Transverse colon (tissue), 4 donors: ENCODE measurements around the gene FKBP6. TPM values are rescaled to one million over a fixed set of nuclear protein-coding genes. Genes with fewer than 3 reads are reported as not detected.

Source experiments
- DNase-seq: peaks from one replicate; pipeline ENCODE4 v3.0.0-alpha.2; 2019
- H3K27ac ChIP-seq, 4 donors: fragments of 200-600 bp; sonication (generic); 2 replicates each; pipeline ENCODE4 v1.5.1; 2016 to 2018; ENCODE audit warnings: inconsistent platforms in 4 of 4
- H3K27me3 ChIP-seq: fragments of 200-600 bp; sonication (generic); 2 replicates; pipeline ENCODE4 v1.5.1; 2017; ENCODE audit warnings: inconsistent platforms
- H3K36me3 ChIP-seq, 4 donors: fragments of 200-600 bp; sonication (generic); 2 replicates each; pipeline ENCODE4 v1.5.1; 2017 to 2019; ENCODE audit warnings: inconsistent platforms in 4 of 4
- H3K4me1 ChIP-seq, 4 donors: fragments of 200-600 bp; sonication (generic); 2 replicates each; pipeline ENCODE4 v1.5.1; 2017 to 2020; ENCODE audit warnings: inconsistent platforms in 4 of 4
- H3K4me3 ChIP-seq, 4 donors: fragments of 200-600 bp; sonication (generic); 1 replicate in 1 of 4; 2 replicates in 3 of 4; pipeline versions ENCODE4 v1.5.1 to v1.6.1; 2017 to 2019; ENCODE audit warnings: inconsistent platforms in 4 of 4
- H3K9me3 ChIP-seq, 2 donors: fragments of 200-600 bp; sonication (generic); 2 replicates each; pipeline ENCODE4 v1.5.1; 2017 to 2019; ENCODE audit warnings: inconsistent platforms in 2 of 2
- CTCF ChIP-seq, 5 experiments: fragments of 200-600 bp in 3 of 5; fragments of 450-650 bp in 2 of 5; sonication (generic) in 3 of 5; IDR thresholded peaks; 1 replicate in 2 of 5; 2 replicates in 3 of 5; pipeline ENCODE4 v1.5.1; 2016 to 2017; ENCODE audit warnings: antibody characterized with exemption in 5 of 5, inconsistent platforms in 3 of 5, mild to moderate bottlenecking in 2 of 5, moderate library complexity in 1 of 5
- EP300 ChIP-seq: sonication (generic); formaldehyde crosslinking; IDR thresholded peaks from one replicate; pipeline ENCODE4 v1.6.1; 2017; ENCODE audit warnings: antibody characterized with exemption, low read depth
- POLR2A ChIP-seq: fragments of 450-650 bp; IDR thresholded peaks from one replicate; pipeline ENCODE4 v1.6.1; 2016; ENCODE audit warnings: antibody characterized with exemption, mild to moderate bottlenecking, moderate library complexity
- POLR2AphosphoS5 ChIP-seq, 3 donors: sonication (generic); formaldehyde crosslinking; IDR thresholded peaks; one replicate each; pipeline ENCODE4 v1.6.1; 2016; ENCODE audit warnings: antibody characterized with exemption in 3 of 3
- WGBS, 2 donors: methylation state at CpG; one replicate each; pipeline ENCODE4 v1.1.5; 2018; ENCODE audit warnings: low coverage in 1 of 2; 5-methylcytosine and 5-hydroxymethylcytosine counted together
- in situ Hi-C, 4 donors: fragments of 200-750 bp; cut with MboI; loops; one replicate each; pipeline versions ENCODE4 v1.15.0 to v1.15.1; 2017; ENCODE audit warnings: low sequenced_read_pairs in 3 of 4, low pct_ligation_motif_present in 1 of 4, low pct_unique_long_range_greater_than_20kb in 1 of 4
- intact Hi-C: fragments of 100-400 bp; cut with DNase I; formaldehyde crosslinking; loops from one replicate; pipeline ENCODE4 v1.15.1; 2023; ENCODE audit warnings: low total_unique reads
- total RNA-seq, 4 donors: library from RNA; depleted of rRNA; stranded (reverse); fragments of >200 nt; gene quantifications; one replicate each; pipeline ENCODE4 v1.1.0, GENCODE V29; 2016

The FKBP6 gene
- total RNA-seq, 4 donors from 2014 or later = not detected

DNA sequence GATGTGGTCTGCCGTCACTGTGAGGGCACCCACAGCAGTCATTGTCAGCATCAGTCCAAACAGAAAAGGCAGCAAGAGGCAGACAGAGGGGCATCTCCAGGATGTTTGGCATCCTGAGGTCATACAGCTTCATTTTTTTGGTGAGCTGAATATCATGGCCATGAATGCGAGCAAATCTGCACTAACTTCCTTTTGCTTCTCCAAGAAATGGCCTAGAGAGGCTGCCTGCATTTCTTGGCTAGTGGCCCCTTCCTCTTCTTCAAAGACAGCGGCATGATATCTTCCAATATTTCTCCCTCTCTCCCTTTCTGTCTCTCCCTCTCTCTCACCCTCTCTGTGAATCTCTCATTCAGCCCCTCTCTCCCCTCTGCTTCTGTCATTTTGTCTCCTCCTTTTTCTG, 24.8 kb downstream of the FKBP6 start:
- Histone ChIP-seq H3K4me1 (peaks cover 0 to 3% (median under 1%) of the 10 kb centered on the region in 4 donors), H3K9me3 (no peaks in the 10 kb centered on the region), H3K27ac (no peak overlapping the region), H3K4me3 (no peak overlapping the region), H3K36me3 (no peaks in the 10 kb centered on the region), H3K27me3 (peaks cover 5% of the 10 kb centered on the region)
- in situ Hi-C loops (no loop called here), intact Hi-C loops (no loop called here)
- no peak for DNase-seq
- no peak for TF ChIP-seq POLR2AphosphoS5 (IDR thresholded peaks at IDR 0.05)
- TF ChIP-seq POLR2A = no peak
- no peak for TF ChIP-seq CTCF (IDR thresholded peaks at IDR 0.05)
- no peak for TF ChIP-seq EP300
- 75 to 100% methylated on average over 1 to 3 of the region's 3 CpGs for WGBS, 2 donors

DNA sequence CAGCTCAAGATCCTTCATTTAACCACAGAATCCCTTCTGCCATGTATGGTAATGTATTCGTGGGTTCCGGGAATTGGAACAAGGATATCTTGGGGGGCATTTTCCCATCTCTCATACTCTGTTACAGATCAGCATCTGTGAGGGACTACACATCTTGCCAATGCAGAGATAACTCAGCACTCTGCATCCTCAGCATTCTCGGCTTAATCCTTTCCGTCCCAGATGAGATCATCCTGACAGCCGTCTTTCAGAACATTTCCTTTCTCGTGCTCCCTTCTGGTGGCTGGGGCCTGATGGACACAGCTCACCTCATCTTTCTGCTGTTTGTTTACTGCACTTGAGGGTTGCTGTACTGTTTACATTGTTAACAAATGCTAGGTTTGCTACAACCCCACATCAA, 25.3 kb downstream of the FKBP6 start:
- WGBS, 2 donors = 84 to 95% methylated on average over 3 to 6 of the region's 6 CpGs
- no peak for DNase-seq
- Histone ChIP-seq H3K36me3 (no peaks in the 10 kb centered on the region), H3K9me3 (no peaks in the 10 kb centered on the region), H3K4me1 (peaks cover 0 to 7% (median 4%) of the 10 kb centered on the region in 4 donors), H3K4me3 (no peak overlapping the region), H3K27me3 (peaks cover 5% of the 10 kb centered on the region), H3K27ac (no peak overlapping the region)
- intact Hi-C loops = no loop called here
- in situ Hi-C loops = no loop called here
- TF ChIP-seq CTCF (IDR thresholded peaks at IDR 0.05) (no peak), POLR2A (no peak), EP300 (no peak), POLR2AphosphoS5 (IDR thresholded peaks at IDR 0.05) (no peak)

DNA sequence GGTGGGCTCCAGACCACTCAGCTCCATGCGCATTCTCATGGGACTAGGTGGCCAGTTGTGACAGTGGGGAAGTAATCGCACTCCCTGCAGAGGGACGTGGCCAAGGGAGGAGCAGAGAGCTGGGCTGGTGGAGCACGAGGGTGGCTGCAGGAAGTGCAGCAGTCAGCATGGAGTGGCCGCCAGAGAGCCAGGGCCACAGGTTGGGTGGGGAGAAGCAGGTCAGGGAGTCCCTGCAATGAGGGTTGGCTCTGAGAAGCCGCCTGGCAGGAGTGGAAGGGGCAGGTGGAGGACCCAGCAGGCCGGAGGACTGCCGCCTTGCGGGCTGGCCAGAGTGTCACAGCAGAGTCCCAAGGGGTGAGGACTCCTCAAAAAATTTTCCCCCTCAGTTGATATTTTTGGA, 26.2 kb downstream of the FKBP6 start:
- WGBS, 2 donors = 91 to 100% methylated on average over 2 to 9 of the region's 9 CpGs
- H3K4me3 ChIP-seq = no peak overlapping the region
- no peak overlapping the region for H3K27ac ChIP-seq
- H3K9me3 ChIP-seq = no peaks in the 10 kb centered on the region
- TF ChIP-seq CTCF (IDR thresholded peaks at IDR 0.05) = no peak
- no peak for TF ChIP-seq POLR2AphosphoS5 (IDR thresholded peaks at IDR 0.05)
- no peak for TF ChIP-seq POLR2A
- TF ChIP-seq EP300 = no peak
- intact Hi-C loops (no loop called here), in situ Hi-C loops (no loop called here)
- H3K36me3 ChIP-seq = no peaks in the 10 kb centered on the region
- DNase-seq = no peak
- peaks cover 13% of the 10 kb centered on the region for H3K27me3 ChIP-seq
- peaks cover 2 to 17% (median 10%) of the 10 kb centered on the region in 4 donors for H3K4me1 ChIP-seq

GRCh38 chr7:73354821-73355220, 26.9 kb downstream of the FKBP6 start:
- intact Hi-C loops (no loop called here), in situ Hi-C loops (no loop called here)
- H3K27me3 ChIP-seq = peaks cover 19% of the 10 kb centered on the region
- DNase-seq = no peak
- WGBS, 2 donors = 90% methylated on average over 17 of the region's 17 CpGs; no CpG with 5 or more reads in 1 of the 2 donors
- TF ChIP-seq CTCF (IDR thresholded peaks at IDR 0.05) (no peak), EP300 (no peak), POLR2AphosphoS5 (IDR thresholded peaks at IDR 0.05) (no peak), POLR2A (no peak)
- peaks cover 2 to 17% (median 10%) of the 10 kb centered on the region in 4 donors for H3K4me1 ChIP-seq
- H3K9me3 ChIP-seq = no peaks in the 10 kb centered on the region
- H3K36me3 ChIP-seq = no peaks in the 10 kb centered on the region
- no peak overlapping the region for H3K27ac ChIP-seq
- H3K4me3 ChIP-seq = no peak overlapping the region
